ENCODE results near the gene MAP4K3. TPM values are rescaled to one million over a fixed set of nuclear protein-coding genes. Genes with fewer than 3 reads are reported as not detected.

MAP4K3 gene
- total and polyA plus RNA-seq, 2 donors (not counting 1 experiment from before 2014, with no cell fraction given), result 1.3 to 28.3 TPM

DNA sequence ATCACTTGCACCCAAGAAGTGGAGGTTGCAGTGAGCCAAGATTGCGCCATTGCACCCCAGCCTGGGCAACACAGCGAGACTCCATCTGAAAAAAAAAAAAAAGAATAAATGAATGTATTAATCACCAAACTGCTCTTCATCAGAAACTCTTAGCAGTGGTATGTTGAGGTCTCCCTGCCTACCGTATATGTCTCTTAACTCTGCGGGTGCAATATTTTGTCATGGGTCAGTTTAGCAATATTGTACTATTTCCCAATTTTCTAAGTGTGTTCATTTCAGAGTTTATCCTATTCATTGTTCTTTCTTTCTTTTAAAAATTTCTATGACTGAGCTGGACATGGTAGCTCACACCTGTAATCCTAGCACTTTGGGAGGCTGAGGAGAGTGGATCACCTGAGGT is 37.9 kb upstream of the MAP4K3 start:
- Histone ChIP-seq H3K36me3 (replicated peaks in 1 of 2; ENCODE audit: control extremely low read depth in 1 of 2, control insufficient read depth in 1 of 2, extremely low read depth in 1 of 2, insufficient read depth in 2 of 2, low read length in 1 of 2) (no peaks in the 10 kb centered on the region), H3K4me2 (replicated peaks; ENCODE audit: low read depth, low read length, poor library complexity, severe bottlenecking) (no peak overlapping the region), H3K4me3 (ENCODE audit: control extremely low read depth in 1 of 5, extremely low read depth in 1 of 5, insufficient read depth in 1 of 5, low read depth in 2 of 5, low read length in 4 of 5) (no peak overlapping the region), H3K9me3 (ENCODE audit: control extremely low read depth in 1 of 3, control insufficient read depth in 2 of 3, insufficient read depth in 1 of 3, low read length in 2 of 3) (no peaks in the 10 kb centered on the region), H3K9ac (ENCODE audit: low read length) (no peak overlapping the region), H3K79me2 (ENCODE audit: control insufficient read depth, insufficient read depth, low read length) (no peaks in the 10 kb centered on the region), H2AFZ (ENCODE audit: insufficient read depth, low read depth, low read length, poor library complexity, severe bottlenecking) (no peak overlapping the region), H3K4me1 (ENCODE audit: control insufficient read depth in 2 of 2, insufficient read depth in 2 of 2, low read length in 2 of 2) (peaks cover 24 to 27% of the 10 kb centered on the region in 2 donors), H3K27ac (ENCODE audit: low read length in 2 of 2) (no peak overlapping the region), H4K20me1 (ENCODE audit: control insufficient read depth, insufficient read depth, low read length, poor library complexity, severe bottlenecking) (no peaks in the 10 kb centered on the region), H3K27me3 (replicated peaks in 1 of 4; ENCODE audit: control extremely low read depth in 1 of 4, control insufficient read depth in 3 of 4, insufficient read depth in 4 of 4, low read length in 3 of 4) (no peaks in the 10 kb centered on the region)
- no peak overlapping the region for H3K4me3 Mint-ChIP-seq
- no CpG with 5 or more reads among the region's 4 CpGs for WGBS (ENCODE audit: insufficient coverage)
- intact Hi-C loops (cut with micrococcal nuclease), result loop anchor here (5.0 kb wide), 3 partner anchors 37 to 98 kb away; partner anchors contain the start of gene MAP4K3
- no peak for ATAC-seq (ENCODE audit: low read depth)
- no peak overlapping the region for H3K27ac Mint-ChIP-seq
- ChIA-PET POLR2A (interaction anchor here (0.7 to 1.1 kb wide), 2 partner anchors 37 to 54 kb away, joined by 3 to 5 read pairs; no protein-coding TSS in a partner anchor), CTCF (interaction anchor here (2.1 kb wide), 1 partner anchor 17 kb away, joined by 5 read pairs; no protein-coding TSS in a partner anchor)
- no peak for TF ChIP-seq EZH2 (IDR thresholded peaks at IDR 0.05; ENCODE audit: borderline replicate concordance, insufficient read depth, low read depth, low read length, poor library complexity, severe bottlenecking)
- TF ChIP-seq, protein P1, sequence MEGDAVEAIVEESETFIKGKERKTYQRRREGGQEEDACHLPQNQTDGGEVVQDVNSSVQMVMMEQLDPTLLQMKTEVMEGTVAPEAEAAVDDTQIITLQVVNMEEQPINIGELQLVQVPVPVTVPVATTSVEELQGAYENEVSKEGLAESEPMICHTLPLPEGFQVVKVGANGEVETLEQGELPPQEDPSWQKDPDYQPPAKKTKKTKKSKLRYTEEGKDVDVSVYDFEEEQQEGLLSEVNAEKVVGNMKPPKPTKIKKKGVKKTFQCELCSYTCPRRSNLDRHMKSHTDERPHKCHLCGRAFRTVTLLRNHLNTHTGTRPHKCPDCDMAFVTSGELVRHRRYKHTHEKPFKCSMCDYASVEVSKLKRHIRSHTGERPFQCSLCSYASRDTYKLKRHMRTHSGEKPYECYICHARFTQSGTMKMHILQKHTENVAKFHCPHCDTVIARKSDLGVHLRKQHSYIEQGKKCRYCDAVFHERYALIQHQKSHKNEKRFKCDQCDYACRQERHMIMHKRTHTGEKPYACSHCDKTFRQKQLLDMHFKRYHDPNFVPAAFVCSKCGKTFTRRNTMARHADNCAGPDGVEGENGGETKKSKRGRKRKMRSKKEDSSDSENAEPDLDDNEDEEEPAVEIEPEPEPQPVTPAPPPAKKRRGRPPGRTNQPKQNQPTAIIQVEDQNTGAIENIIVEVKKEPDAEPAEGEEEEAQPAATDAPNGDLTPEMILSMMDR (IDR thresholded peaks at IDR 0.05), result no peak
- DNase-seq, result no peak
- no peaks in the 10 kb centered on the region for H3K27me3 Mint-ChIP-seq
- peaks cover 34% of the 10 kb centered on the region for H3K4me1 Mint-ChIP-seq
- no peaks in the 10 kb centered on the region for H3K9me3 Mint-ChIP-seq (ENCODE audit: insufficient read depth)

DNA sequence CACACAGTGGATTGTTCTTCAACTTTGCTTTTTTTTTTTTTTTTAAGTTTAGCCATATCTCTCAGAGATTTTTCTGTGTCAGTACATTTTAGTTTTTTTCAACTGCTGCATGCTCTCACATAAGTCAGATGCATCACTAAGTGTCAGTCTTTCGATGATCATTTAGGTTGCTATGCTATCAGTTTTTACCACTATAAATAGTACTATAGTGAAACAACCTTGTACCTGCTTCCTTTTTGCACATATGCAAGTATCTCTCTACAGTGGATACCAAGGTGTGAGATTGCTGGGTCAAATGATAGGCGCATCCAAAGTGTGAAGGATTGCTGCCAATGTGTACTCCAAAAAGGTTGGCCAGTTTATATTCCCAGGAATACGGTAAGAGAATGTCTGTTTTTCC is 33.5 kb upstream of the MAP4K3 start:
- Mint-ChIP-seq H3K9me3 (ENCODE audit: insufficient read depth) (no peaks in the 10 kb centered on the region), H3K4me3 (no peak overlapping the region), H3K4me1 (peaks cover 32% of the 10 kb centered on the region), H3K27me3 (no peaks in the 10 kb centered on the region), H3K27ac (no peak overlapping the region)
- Histone ChIP-seq H3K9ac (ENCODE audit: low read length) (no peak overlapping the region), H3K36me3 (replicated peaks in 1 of 2; ENCODE audit: control extremely low read depth in 1 of 2, control insufficient read depth in 1 of 2, extremely low read depth in 1 of 2, insufficient read depth in 2 of 2, low read length in 1 of 2) (no peaks in the 10 kb centered on the region), H4K20me1 (ENCODE audit: control insufficient read depth, insufficient read depth, low read length, poor library complexity, severe bottlenecking) (no peaks in the 10 kb centered on the region), H3K9me3 (ENCODE audit: control extremely low read depth in 1 of 3, control insufficient read depth in 2 of 3, insufficient read depth in 1 of 3, low read length in 2 of 3) (no peaks in the 10 kb centered on the region), H3K4me3 (ENCODE audit: control extremely low read depth in 1 of 5, extremely low read depth in 1 of 5, insufficient read depth in 1 of 5, low read depth in 2 of 5, low read length in 4 of 5) (no peak overlapping the region), H3K27ac (ENCODE audit: low read length in 2 of 2) (no peak overlapping the region), H3K27me3 (replicated peaks in 1 of 4; ENCODE audit: control extremely low read depth in 1 of 4, control insufficient read depth in 3 of 4, insufficient read depth in 4 of 4, low read length in 3 of 4) (no peaks in the 10 kb centered on the region), H2AFZ (ENCODE audit: insufficient read depth, low read depth, low read length, poor library complexity, severe bottlenecking) (no peak overlapping the region), H3K4me1 (ENCODE audit: control insufficient read depth in 2 of 2, insufficient read depth in 2 of 2, low read length in 2 of 2) (peaks cover 12 to 13% of the 10 kb centered on the region in 2 donors), H3K79me2 (ENCODE audit: control insufficient read depth, insufficient read depth, low read length) (no peaks in the 10 kb centered on the region), H3K4me2 (replicated peaks; ENCODE audit: low read depth, low read length, poor library complexity, severe bottlenecking) (no peak overlapping the region)
- intact Hi-C loops (cut with micrococcal nuclease), result no loop called here
- CTCF ChIA-PET, result no interaction called here
- no peak for ATAC-seq (ENCODE audit: low read depth)
- DNase-seq, result no peak
- whole genome bisulfite sequencing (ENCODE audit: insufficient coverage), result no CpG with 5 or more reads among the region's 3 CpGs
- TF ChIP-seq EZH2 (IDR thresholded peaks at IDR 0.05; ENCODE audit: borderline replicate concordance, insufficient read depth, low read depth, low read length, poor library complexity, severe bottlenecking), result no peak
- TF ChIP-seq, protein P1 (IDR thresholded peaks at IDR 0.05), result no peak
- POLR2A ChIA-PET, result no interaction called here

Data from B cell (primary cell).